ENCODE data around the gene RILP.
A peak's percentile ranks its signal among the peaks of the same experiment; 100 is the strongest.

Gene RILP

DNA sequence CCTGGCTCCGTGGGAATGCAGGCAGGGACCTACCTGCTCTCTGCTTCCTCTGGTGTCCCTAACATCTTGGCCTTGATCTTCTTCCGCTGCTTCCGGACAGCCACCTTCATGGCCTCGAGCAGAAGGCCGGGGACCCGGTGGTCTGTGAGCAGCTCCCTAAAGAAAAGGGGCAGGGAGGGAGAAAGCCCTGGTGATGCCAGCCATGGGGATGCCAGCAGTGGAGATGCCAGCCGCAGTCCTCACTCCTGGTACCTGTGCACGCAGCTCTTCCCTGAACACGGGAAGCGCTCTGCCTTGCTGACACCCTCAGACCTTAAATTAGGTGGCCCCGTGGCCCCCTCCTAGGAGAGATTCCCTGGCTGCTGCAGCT, 1.9 kb downstream of the RILP start:
- DNase-seq: no peak

DNA sequence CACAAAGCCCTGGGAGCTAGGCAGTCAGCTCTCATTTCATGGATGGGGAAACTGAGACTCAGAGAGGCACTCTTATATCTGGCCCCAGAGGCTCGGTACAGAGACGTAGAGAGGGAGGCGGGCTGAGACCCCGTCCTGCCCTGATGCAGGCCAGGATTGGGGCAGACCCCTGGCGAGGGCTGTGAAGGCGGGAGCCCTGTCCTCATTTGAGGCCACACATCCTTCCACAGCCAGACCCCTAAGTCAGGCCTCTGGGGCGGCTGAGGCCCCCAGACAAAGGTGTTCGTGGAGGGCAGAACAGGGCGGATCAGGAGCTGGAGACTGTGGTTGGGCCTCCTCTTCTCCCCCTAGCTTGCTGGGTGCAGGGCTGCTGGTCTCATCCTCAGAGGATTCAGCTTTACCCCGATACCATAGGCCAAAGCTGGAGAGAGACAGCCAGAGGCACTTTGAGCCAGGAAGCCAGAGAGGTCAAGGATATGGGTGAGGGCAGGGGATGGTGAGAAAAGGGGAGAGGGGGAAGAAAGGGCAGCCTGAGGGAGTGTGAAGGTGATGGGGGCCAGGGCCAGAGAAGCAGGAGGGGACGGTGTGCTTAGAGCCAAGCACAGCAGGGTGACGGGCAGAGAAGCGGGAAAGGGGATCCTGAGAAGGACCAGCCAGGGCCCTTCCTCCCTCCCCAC, 3.3 kb downstream of the RILP start:
- no peak for DNase-seq

DNA sequence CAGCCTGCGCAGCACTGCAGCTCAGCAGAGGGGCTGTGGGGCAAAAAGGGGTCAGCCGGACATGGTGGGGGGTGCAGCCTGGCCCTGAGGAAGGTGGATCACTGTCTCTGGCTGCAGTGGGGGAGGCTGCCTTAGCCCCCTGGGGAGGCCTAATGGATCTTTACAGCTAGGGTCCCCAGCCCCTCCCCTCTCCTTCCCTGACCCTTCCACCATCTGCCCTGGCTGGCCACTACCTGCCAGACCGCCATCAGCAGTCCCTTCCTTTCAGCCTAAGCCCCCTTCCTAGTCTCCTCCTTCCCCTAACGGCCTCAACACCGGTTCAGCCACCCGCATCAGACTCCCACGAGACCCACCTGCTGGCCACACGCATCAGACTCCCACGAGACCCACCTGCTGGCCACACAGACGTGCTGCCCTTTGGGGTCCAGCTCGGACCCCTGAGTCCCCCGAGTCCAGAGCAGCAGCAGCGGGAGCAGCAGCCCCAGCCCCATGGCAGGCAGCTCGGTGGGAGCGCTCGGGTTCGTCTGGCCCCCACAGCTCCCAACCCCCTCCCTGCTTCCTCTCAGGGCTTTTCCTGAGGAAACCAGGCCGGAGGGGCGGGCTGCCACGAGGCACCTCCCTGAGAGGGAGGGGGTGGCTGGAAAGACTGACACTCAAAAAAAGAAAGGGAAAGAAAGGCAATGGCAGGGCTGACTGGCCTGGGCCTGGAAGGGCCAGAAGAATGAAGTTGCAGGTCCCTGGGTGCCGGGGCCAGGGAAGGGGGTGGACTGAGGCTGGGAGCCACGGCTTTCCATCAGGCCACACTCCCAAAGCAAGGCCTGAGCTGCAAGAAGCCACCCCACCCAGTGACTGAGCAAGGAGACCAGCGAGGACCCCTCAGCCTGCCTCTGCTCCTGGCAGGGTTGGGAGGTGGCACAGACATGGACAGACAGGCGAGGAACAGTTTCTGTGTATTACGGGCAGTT, 4.2 kb downstream of the RILP start, which contains the start of gene SCARF1:
TSS of gene SCARF1 (minus strand) at position 526 of the 965 bp plus-strand sequence. CDS start at position 491, 35 bp downstream.
- DNase-seq: no peak

DNA sequence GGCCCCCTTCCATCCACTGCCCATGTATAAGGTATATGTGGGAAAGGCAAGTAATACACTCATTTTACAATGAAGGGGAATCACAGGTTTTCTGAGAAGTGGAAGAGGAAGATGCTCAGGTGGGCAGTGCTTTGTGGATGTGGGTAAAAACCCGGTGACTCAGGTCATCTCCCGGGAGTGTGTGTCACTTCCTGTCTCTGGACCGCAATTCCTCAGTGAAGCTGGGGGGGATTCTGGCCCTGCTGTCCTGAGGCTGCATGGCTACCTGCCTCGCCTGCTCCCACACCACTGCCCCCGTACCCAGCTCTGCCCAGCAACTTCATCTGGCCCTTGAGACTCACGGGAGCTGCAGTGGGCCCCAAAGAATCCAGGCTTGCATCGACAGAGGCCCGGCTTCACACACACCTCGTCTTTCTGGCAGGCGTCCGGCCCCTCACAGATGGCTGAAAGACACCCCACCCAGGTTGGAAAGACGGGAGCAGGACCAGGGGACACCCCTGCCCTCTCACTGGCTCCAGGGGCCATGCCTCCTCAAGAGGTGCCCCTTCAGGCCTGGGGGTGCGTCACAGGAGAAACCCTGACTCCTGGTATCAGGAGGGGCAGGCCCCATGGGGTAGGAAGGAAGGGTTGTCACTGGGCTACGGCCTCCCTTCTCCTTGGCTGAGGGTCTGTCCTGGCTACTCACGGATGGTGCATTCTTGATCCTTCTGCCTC, 5.0 kb downstream of the RILP start:
- peak; percentile 45 for DNase-seq

DNA sequence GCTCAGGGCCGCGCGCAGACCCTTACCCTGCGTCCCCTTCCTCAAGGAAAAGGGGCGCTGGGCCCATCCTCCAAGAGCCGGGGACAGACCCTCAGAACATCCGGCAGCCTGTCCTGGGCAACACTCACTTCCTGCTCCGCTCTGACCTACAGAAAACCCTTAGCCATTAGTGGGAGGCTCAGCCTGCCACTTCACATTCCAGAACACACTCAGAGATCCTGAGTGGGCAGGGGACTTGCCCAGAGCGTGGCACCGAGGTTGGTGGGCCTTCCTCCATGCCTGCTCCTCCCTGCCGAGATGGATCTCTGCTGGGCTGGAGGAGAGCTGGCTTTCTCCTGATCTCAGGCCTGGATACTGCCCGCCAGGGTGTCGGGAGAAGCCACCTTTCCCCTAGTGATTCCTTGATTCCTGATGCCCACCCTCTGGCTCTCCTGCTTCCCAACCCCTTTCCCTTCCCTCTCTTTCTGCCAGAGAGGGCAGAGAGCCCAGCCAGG, 5.6 kb downstream of the RILP start:
- DNase-seq: no peak

DNA sequence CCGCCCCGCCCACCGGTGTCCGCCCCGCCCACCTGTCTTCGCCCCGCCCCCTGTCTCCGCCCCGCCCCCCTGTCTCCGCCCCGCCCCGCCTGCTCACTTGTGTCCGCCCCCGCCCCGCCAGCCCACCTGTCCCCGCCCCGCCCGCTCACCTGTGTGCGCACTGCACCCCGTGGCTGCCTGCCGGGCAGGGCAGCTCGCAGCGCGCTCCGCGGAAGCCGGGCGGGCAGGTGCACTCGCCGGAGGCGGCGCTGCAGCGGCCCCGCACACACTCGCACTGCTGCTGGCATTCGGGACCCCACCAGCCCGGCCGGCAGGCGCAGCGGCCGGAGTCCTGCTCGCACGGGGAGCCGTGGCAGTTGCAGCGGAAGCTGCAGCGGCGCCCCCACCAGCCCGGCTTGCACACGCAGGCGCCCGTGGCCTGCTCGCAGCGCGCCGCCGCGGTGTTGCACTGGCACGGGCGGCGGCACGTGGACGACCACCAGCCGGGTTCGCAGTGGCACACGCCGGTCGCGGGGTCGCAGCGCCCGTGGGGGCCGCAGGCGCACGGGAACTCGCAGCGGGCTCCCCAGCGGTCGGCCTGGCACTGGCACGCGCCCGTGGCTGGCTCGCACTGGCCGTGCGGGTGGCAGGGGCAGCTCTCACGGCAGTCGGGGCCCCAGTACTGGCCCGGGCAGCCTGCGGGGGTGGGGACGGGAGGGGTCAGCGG, 6.2 kb downstream of the RILP start:
- DNase-seq: peak; percentile 45

DNA sequence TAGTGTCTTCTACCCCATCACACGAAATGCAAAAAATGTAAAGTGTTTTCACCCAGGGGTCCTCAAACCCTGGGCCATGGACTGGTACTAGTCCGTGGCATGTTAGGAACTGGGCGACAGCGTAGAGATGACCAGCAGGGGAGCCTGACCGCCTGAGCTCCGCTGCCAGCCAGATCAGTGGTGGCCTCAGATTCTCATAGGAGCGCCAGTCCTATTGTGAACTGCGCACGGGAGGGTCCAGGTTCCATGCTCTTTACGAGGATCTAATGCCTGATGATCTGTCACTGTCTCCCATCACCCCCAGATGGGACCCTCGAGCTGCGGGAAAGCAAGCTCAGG, 8.6 kb downstream of the RILP start:
- no peak for DNase-seq

DNA sequence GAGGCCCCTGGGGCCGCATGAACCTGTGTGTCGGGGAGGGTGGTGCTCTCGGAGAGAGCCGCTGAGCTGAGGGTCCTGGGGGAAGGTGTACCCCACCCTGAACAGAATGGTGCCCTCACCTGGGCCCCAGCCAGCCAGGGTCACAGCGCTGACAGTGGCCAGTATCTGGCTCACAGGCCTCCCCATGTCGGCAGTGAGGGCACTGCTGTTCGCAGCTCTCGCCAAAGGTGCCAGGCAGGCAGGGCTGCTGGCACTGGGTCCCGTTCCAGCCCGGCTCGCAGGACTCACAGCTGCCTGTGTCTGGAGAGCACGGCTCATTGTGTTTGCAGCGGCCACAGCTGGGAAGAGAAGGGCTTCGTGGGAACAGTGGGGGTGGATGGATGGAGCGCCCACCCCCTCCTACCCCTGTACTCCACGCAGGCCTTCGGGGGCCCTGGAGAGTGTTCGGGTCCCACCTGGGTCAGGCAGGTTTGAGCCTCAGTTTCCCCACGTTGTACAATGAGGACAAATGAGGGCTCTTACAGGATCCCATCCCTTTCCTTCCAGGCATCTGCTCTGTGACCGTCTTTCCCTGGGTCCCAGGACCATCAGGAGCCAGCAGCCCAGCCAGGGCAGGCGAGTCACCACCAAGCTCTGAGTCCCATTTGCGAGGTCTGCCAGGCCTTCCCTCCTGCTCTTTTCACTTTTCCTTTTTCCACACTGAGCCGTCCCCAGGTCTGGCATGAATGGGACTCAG, 9.2 kb downstream of the RILP start:
- DNase-seq: no peak

DNA sequence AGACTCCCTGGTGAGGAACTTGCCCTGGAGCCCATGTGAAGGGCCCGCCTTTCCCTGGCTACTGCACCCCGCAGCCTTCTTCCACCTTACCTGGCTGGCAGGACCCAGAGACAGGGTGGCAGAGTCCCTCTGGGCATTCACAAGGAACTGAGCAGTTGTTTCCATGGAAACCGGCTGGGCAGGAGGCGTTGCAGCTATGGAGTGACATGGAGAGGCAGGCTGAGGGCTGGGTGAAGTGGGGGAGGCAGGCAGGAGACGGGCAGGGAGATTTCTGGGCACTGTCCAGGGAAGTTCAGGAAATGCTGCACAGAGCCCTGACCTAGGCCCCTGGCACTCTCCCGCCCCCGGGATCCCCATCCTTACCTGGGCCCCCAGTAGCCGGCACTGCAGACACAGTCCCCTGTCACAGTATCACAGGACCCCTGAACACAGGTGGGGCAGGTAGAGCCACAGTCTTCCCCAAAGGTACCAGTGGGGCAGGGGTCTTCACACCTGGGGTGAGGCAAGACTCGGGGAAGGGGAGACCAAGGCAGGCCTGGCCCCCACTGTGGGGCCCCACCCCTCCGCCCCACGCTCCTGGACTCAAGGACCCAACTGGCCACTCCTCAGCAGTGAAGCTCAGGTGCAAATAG, 10.0 kb downstream of the RILP start:
- DNase-seq: no peak

DNA sequence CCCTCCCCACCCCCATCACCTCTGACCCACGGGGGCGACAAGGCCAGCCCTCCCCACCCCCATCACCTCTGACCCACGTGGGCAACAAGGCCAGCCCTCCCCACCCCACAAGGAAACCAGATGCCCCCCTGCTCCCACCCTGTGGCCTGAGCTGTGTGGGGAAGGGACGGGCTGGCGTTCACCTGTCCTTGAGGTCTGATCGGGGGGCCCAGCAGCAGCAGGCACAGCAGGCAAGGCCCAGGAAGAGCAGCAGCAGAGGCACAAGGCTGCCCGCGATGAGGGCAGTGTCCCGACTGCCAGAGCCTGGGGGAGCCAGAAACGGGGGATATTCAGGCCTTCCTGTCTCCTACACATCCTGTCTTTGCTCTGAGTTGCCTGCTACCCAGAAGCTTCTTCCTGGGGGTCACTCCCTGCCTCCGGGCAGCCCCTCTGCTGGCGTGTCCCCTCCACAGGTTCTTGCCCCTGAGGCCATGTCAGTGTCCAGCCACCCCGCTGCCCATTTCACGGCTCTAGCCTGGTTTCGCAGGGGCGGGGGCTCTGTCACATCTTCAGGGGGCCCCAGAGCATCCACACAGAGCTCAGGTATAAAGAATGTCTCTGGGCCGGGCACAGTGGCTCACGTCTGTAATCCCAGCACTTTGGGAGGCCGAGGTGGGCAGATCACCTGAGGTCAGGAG, 10.9 kb downstream of the RILP start:
- no peak for DNase-seq

DNA sequence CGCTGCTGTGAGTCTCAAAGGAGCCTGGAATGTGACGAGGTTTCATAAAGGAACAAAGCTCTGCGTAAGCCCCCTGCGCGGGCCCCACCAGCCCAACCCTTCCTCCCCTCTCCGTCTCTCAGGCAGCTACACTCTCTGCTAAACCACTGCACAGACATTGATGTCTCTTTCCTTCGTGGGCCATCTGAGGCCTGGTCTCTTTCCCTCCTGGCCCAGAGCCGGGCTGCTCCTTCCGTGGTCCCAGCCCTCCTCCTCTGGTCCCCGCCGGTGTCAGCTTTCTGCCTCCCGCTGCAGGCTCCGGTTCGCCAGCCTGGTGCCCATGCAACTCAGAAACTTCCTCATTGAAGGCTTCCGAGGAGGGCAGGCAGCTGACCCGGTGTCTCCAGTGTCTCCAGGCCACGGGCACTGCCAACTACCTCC, 11.5 kb downstream of the RILP start:
- no peak for DNase-seq

DNA sequence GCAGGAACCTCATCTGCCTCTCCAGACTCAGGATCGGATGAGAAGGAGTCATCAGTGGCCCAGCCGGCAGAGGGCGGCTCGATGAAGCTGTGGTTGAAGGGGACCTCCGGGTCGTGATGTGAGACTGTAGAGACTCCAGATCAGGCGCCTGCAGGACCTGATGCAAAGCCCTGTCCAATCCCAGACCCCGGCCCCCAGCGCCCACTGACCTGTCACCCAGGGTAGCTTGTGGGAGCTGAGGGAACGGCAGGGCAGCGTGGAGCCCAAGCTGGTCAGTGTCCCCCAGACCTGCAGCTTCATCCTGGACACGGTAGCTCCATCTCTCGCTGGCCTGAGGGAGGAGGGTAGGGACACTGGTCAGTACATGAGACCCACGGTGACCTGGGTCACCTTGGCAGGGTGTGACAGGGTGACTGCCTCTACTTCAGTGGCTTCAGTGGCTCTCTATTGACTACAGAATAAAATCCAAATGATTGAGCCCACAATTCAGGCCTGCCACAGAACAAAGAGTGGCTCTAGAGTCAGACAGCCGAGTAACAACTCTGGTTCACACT, 12.9 kb downstream of the RILP start:
- DNase-seq: no peak

DNA sequence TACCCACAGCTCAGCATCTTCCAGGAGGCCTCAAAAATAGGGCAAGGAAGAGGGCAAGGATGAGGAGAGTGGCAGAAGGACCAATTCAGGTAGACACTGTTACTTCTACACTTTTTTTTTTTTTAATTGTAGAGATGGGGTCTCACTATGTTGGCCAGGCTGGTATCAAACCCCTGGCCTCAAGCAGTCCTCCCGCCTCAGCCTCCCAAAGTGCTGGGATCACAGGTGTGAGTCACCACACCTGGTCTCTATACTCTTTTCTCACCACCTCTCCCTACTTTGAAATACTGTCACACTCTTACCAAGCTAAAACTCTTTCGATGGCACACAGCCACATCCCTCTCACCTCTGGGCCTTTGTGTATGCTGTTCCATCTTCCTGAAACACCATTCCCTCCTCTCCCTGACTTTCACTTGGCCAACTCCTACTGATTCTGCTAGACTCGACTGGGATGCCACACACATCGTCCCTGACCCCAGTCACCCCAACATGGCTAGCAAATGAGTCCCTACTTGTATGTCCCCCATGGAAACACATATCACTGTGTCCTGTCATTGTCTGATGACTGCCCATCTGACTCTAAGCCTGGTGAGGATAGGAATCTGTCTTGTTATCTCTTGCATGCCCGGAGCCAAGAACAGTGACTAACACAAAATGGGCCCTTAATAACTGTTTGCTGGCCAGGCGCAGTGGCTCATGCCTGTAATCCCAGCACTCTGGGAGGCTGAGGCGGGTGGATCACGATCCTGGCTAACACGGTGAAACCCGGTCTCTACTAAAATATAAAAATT, 13.8 kb downstream of the RILP start:
- DNase-seq: no peak

DNA sequence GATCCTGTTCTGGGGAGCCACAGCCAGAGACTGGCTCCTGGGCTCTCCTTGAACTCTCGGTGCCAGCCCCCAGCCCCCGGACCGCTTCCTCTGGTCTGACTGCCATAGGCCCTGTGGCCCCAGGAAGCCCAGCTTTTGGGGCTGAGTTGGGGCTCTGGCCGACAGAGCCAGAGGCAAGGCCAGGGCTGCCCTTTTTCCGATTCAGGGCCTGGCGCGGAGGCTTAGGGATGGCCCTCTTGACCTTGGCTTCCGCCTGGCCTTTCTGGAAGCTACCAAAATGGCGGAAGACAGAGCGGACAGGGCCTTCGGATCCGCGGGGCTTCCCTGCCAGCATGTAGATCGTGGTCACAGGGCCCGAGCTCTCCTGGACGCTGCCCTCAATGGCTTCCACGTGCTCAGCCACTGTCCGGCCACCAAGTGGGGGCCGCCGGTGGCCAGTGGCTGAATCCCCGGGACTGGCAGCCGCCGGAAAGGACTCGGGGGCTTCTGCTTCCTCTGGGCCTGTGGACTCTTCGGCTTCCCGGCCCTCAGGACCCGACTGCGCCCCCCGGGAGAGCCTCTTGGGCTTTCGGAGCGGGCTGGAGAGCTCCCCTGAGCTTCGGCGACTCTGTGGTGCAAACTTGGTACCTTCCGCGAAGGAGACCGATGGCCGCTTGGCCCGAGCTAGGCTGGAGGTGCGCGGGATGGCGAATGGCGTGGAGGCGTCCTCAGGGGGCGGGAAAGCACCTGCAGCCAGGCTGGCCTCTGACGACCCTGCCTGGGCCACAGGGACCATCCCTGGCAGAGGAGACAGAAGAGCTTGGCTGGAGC, 14.6 kb downstream of the RILP start:
- no peak for DNase-seq

DNA sequence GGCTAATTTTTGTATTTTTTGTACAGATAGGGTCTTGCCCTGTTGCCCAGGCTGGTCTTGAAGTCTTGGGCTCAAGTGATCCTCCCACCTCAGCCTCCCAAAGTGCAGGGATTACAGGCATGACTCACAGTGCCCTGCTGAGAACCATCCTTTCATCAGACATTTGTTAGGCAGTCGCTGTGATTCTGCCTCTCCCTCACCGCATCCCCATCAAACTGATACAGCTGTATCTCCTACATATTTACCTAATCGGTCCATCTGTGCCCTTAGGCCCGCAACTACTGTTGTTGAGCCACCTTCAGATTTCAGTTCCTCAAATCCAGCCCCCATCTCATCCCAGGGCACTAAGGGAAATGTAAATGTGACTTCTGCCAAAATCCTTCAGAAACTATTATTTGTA, 19.0 kb downstream of the RILP start:
- DNase-seq: no peak

DNA sequence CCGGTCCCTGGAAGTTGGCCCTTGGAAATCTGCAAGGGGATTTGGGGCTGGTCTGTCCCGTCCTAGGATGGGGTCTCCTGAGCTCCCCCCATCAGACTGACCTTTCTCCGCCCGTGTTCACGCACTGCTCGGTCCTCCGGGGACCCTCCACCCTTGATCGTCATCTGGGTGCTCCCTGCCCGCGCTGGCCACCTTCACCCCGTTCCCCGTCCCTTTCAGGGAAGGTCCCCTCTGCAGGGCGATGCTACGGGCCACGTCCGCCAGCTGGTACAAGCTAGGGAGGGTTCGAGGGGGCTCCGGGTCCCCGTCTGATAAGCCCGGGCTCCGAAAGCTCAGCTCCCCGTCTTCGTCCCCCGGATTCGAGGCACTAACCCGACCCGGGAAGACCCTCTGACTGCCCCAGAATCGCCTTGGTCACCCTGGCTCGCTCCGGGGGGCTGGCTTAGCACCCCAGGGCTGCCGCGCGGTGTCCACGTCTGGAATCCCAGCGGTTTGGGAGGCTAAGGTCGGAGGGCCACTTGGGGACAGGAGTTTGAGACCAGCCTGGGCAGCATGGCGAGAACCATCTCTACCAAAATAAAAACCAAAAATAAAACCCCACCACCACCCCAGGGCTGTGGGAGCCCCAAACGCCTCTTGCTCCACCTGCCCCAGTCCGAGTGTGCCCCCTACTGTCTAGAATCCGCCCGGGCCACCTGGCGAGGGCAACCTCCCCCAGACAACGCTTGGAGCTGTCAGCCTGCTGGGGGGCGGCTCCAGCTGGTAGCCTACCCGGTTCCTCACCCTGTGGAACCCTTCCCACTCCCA, 20.0 kb downstream of the RILP start:
- DNase-seq: peak; percentile 65

DNA sequence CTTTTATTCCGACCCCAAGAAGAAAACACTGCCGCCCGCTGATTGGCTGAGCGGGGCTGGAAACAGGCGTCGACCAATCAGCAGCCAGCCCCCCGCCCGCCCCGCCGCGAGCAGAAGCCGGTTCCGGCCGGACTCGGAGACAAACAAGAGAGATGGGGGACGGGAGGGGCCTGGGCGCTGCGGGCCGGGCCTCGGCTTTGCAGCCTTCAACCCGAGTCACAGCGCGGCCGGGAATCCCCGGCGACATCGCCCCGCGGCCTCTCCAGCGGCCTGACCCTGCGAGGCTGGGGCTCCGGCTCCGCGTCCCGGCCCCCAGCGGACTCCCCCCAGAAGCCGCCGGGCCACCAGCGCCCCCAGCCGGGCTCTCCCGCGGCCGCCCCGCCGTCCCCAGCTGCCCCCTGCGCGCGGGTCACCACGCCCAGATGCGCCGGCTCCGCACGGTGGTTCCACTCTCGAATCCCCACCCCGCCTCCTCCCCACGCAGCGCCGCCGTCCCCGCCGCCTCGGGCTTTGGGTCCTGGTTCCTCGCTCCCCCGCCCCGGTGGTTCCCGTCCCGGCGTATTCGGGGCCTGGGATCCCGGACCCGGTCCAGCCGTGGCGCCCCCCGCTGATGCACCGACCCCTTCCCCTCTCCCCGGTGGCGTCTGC, 20.7 kb downstream of the RILP start:
- DNase-seq: peak; percentile 94
